BLaER1 treated with 17β-estradiol and CSF1 and Interleukin-3, amounts not matched to agents 10 nM and 100 nM (cell line): ENCODE results near the gene TYW5.

ENCODE experiments used
- H3K27ac ChIP-seq, 11 experiments: shearing (Covaris generic); formaldehyde crosslinking; 2 replicates each; pipeline ENCODE4 v1.8.1; 2022
- H3K27me3 ChIP-seq, 11 experiments: shearing (Covaris generic); formaldehyde crosslinking; 2 replicates each; pipeline ENCODE4 v1.8.1; 2022
- H3K36me3 ChIP-seq, 11 experiments: shearing (Covaris generic); formaldehyde crosslinking; 2 replicates each; pipeline ENCODE4 v1.8.1; 2022
- H3K4me1 ChIP-seq, 10 experiments: shearing (Covaris generic); formaldehyde crosslinking; 2 replicates each; pipeline ENCODE4 v1.8.1; 2022
- H3K4me2 ChIP-seq, 11 experiments: shearing (Covaris generic); formaldehyde crosslinking; 2 replicates each; pipeline ENCODE4 v1.8.1; 2022
- H3K4me3 ChIP-seq, 10 experiments: shearing (Covaris generic); formaldehyde crosslinking; 2 replicates each; pipeline ENCODE4 v1.8.1; 2022
- H3K9ac ChIP-seq, 11 experiments: shearing (Covaris generic); formaldehyde crosslinking; 2 replicates each; pipeline ENCODE4 v1.8.1; 2022
- H3K9me3 ChIP-seq, 11 experiments: shearing (Covaris generic); formaldehyde crosslinking; replicated peaks in 1 of 11; 2 replicates each; pipeline ENCODE4 v1.8.1; 2022
- H4K20me1 ChIP-seq, 11 experiments: shearing (Covaris generic); formaldehyde crosslinking; 2 replicates each; pipeline ENCODE4 v1.8.1; 2022
- Cebpa-rat ChIP-seq, 11 experiments: shearing (Covaris generic); IDR thresholded peaks; 2 replicates each; pipeline ENCODE4 v1.8.1; 2022

TYW5 gene

GRCh38 chr2:199907008-199907714 lies 48.1 kb downstream of the TYW5 start:
- no peak for TF ChIP-seq Cebpa-rat (IDR thresholded peaks at IDR 0.05)
- H3K9me3 ChIP-seq = no peaks in the 10 kb centered on the region
- H3K9ac ChIP-seq = no peak overlapping the region
- no peaks in the 10 kb centered on the region for H3K27me3 ChIP-seq
- peaks cover 0 to 7% (median 2%) of the 10 kb centered on the region in 11 experiments; a peak in 10 of 22 replicates for H4K20me1 ChIP-seq
- peaks cover 0 to 9% (median 0%) of the 10 kb centered on the region in 11 experiments; a peak in 1 of 22 replicates for H3K36me3 ChIP-seq
- H3K4me2 ChIP-seq = peak overlapping the region in 1 of 11 experiments; percentile 10; a peak in 1 of 22 replicates
- H3K27ac ChIP-seq = no peak overlapping the region
- H3K4me3 ChIP-seq = no peak overlapping the region
- H3K4me1 ChIP-seq = peaks cover 7 to 14% (median 9%) of the 10 kb centered on the region in 10 experiments

- no peaks in the 10 kb centered on the region for H3K27me3 ChIP-seq
- no peaks in the 10 kb centered on the region for H3K9me3 ChIP-seq
Measured at GRCh38 chr2:199903111-199903510, 52.2 kb downstream of the TYW5 start.

GRCh38 chr2:199902486-199903110 lies 52.7 kb downstream of the TYW5 start:
- Histone ChIP-seq H3K4me3 (no peak overlapping the region), H4K20me1 (no peaks in the 10 kb centered on the region), H3K36me3 (no peaks in the 10 kb centered on the region), H3K9me3 (no peaks in the 10 kb centered on the region), H3K4me1 (peaks cover 0 to 5% (median 0%) of the 10 kb centered on the region in 10 experiments; a peak in 2 of 20 replicates), H3K27ac (no peak overlapping the region), H3K9ac (no peak overlapping the region), H3K27me3 (no peaks in the 10 kb centered on the region), H3K4me2 (peak overlapping the region in 2 of 11 experiments; percentile 10 to 28; a peak in 2 of 22 replicates)
- TF ChIP-seq Cebpa-rat (IDR thresholded peaks at IDR 0.05) = no peak

More at GRCh38 chr2:199903111-199903510, 52.2 kb downstream of the TYW5 start:
- H4K20me1 ChIP-seq = no peaks in the 10 kb centered on the region
- no peaks in the 10 kb centered on the region for H3K36me3 ChIP-seq
- no peak overlapping the region for H3K9ac ChIP-seq
- H3K4me2 ChIP-seq = peak overlapping the region in 2 of 11 experiments; percentile 10 to 28; a peak in 2 of 22 replicates
- H3K27ac ChIP-seq = no peak overlapping the region
- H3K4me3 ChIP-seq = no peak overlapping the region
- TF ChIP-seq Cebpa-rat (IDR thresholded peaks at IDR 0.05) = no peak
- peaks cover 0 to 5% (median 0%) of the 10 kb centered on the region in 10 experiments; a peak in 2 of 20 replicates for H3K4me1 ChIP-seq

GRCh38 chr2:199901942-199902341 lies 53.3 kb downstream of the TYW5 start:
- TF ChIP-seq Cebpa-rat (IDR thresholded peaks at IDR 0.05) = no peak
- Histone ChIP-seq H4K20me1 (no peaks in the 10 kb centered on the region), H3K4me1 (peaks cover 0 to 2% (median 0%) of the 10 kb centered on the region in 10 experiments; a peak in 1 of 20 replicates), H3K9ac (no peak overlapping the region), H3K27ac (no peak overlapping the region), H3K27me3 (no peaks in the 10 kb centered on the region), H3K36me3 (no peaks in the 10 kb centered on the region), H3K9me3 (no peaks in the 10 kb centered on the region), H3K4me3 (no peak overlapping the region), H3K4me2 (no peak overlapping the region)

GRCh38 chr2:199896617-199897016 lies 58.7 kb downstream of the TYW5 start:
- Histone ChIP-seq H4K20me1 (no peaks in the 10 kb centered on the region), H3K27me3 (no peaks in the 10 kb centered on the region), H3K4me3 (no peak overlapping the region), H3K4me1 (no peaks in the 10 kb centered on the region), H3K4me2 (no peak overlapping the region), H3K36me3 (no peaks in the 10 kb centered on the region), H3K9ac (no peak overlapping the region), H3K27ac (no peak overlapping the region), H3K9me3 (peaks cover 0 to 9% (median 0%) of the 10 kb centered on the region in 11 experiments; a peak in 3 of 22 replicates)
- no peak for TF ChIP-seq Cebpa-rat (IDR thresholded peaks at IDR 0.05)

- H3K9me3 ChIP-seq = peaks cover 0 to 9% (median 0%) of the 10 kb centered on the region in 11 experiments; a peak in 3 of 22 replicates
- H3K36me3 ChIP-seq = no peaks in the 10 kb centered on the region
- no peak overlapping the region for H3K4me2 ChIP-seq
- no peak overlapping the region for H3K9ac ChIP-seq
- no peaks in the 10 kb centered on the region for H3K4me1 ChIP-seq
- H3K4me3 ChIP-seq = no peak overlapping the region
- H3K27ac ChIP-seq = no peak overlapping the region
- H4K20me1 ChIP-seq = no peaks in the 10 kb centered on the region
- no peaks in the 10 kb centered on the region for H3K27me3 ChIP-seq
- no peak for TF ChIP-seq Cebpa-rat (IDR thresholded peaks at IDR 0.05)
Measured at GRCh38 chr2:199895406-199895805, 59.9 kb downstream of the TYW5 start.

GRCh38 chr2:199883474-199884212 lies 71.6 kb downstream of the TYW5 start:
- peaks cover 0 to 6% (median 0%) of the 10 kb centered on the region in 11 experiments; a peak in 5 of 22 replicates for H3K9me3 ChIP-seq
- no peaks in the 10 kb centered on the region for H3K27me3 ChIP-seq
- H3K4me2 ChIP-seq = no peak overlapping the region
- no peaks in the 10 kb centered on the region for H3K4me1 ChIP-seq
- no peaks in the 10 kb centered on the region for H4K20me1 ChIP-seq
- H3K27ac ChIP-seq = no peak overlapping the region
- no peak overlapping the region for H3K9ac ChIP-seq
- no peak for TF ChIP-seq Cebpa-rat (IDR thresholded peaks at IDR 0.05)
- H3K36me3 ChIP-seq = peaks cover 0 to 10% (median 0%) of the 10 kb centered on the region in 11 experiments; a peak in 5 of 22 replicates
- H3K4me3 ChIP-seq = no peak overlapping the region

GRCh38 chr2:199882667-199883066 lies 72.6 kb downstream of the TYW5 start:
- H3K4me3 ChIP-seq = no peak overlapping the region
- H3K36me3 ChIP-seq = peaks cover 0 to 10% (median 3%) of the 10 kb centered on the region in 11 experiments; a peak in 6 of 22 replicates
- TF ChIP-seq Cebpa-rat (IDR thresholded peaks at IDR 0.05) = no peak
- H3K27ac ChIP-seq = no peak overlapping the region
- no peaks in the 10 kb centered on the region for H3K27me3 ChIP-seq
- no peaks in the 10 kb centered on the region for H3K4me1 ChIP-seq
- H3K9me3 ChIP-seq = peaks cover 0 to 11% (median 0%) of the 10 kb centered on the region in 11 experiments; a peak in 5 of 22 replicates
- no peak overlapping the region for H3K4me2 ChIP-seq
- H3K9ac ChIP-seq = no peak overlapping the region
- no peaks in the 10 kb centered on the region for H4K20me1 ChIP-seq
